H1 (cell line): ENCODE data around the gene ADAMTS6. TPM values are rescaled to one million over a fixed set of nuclear protein-coding genes. Genes with fewer than 3 reads are reported as not detected.

Experiments used
- GTF2F1 ChIP-seq: IDR thresholded peaks from 2 replicates; pipeline ENCODE4 v1.6.1; 2012; ENCODE audit warnings: low read depth, low read length, improper control_type of control experiment, borderline replicate concordance
- JUN ChIP-seq: IDR thresholded peaks from 2 replicates; pipeline ENCODE4 v1.6.1; 2011; ENCODE audit warnings: low read depth, mild to moderate bottlenecking, improper control_type of control experiment, low read length
- KDM4A ChIP-seq: IDR thresholded peaks from one replicate; pipeline ENCODE4 v1.7.1; 2012; ENCODE audit warnings: low read depth, mild to moderate bottlenecking, moderate library complexity, low read length, inconsistent platforms; ENCODE audit not compliant: severe bottlenecking
- TAF1 ChIP-seq: IDR thresholded peaks from 2 replicates; pipeline ENCODE4 v1.6.1; 2011; ENCODE audit warnings: mild to moderate bottlenecking, low read depth, low read length
- ZNF274 ChIP-seq: IDR thresholded peaks from 2 replicates; pipeline ENCODE4 v1.7.0; 2012; ENCODE audit warnings: low read length, borderline replicate concordance; ENCODE audit errors: extremely low read depth
- polyA plus RNA-seq, 7 experiments: library from polyadenylated mRNA; depleted of rRNA in 3 of 7; stranded (reverse) in 5 of 7; unstranded in 2 of 7; fragments of >200 nt in 5 of 7; fragments of 200-250 nt in 2 of 7; gene quantifications; 1 replicate in 5 of 7; 2 replicates in 1 of 7; 4 replicates in 1 of 7; pipeline versions ENCODE4 v1.2.1 to v1.2.3, GENCODE V29; 2011 to 2013; ENCODE audit warnings: missing spikeins in 2 of 7, mixed read lengths in 2 of 7
- total RNA-seq: library from RNA; stranded (reverse); fragmentation: NEBNext Ultra II Directional; extraction: Animal tissue kit (Norgen Biotek cat#: 25700); gene quantifications from 2 replicates; pipeline ENCODE4 v1.2.1, GENCODE V29; 2021
- TF ChIP-seq, protein P1 (sequence below): IDR thresholded peaks from 2 replicates; pipeline ENCODE4 v1.6.1; 2011; ENCODE audit warnings: low read length, improper control_type of control experiment

ADAMTS6 gene
- total and polyA plus RNA-seq, 2 of the 8 experiments (the other 6 are each of a cell fraction or from before 2014, with no cell fraction given): 0.74 to 2.4 TPM

DNA sequence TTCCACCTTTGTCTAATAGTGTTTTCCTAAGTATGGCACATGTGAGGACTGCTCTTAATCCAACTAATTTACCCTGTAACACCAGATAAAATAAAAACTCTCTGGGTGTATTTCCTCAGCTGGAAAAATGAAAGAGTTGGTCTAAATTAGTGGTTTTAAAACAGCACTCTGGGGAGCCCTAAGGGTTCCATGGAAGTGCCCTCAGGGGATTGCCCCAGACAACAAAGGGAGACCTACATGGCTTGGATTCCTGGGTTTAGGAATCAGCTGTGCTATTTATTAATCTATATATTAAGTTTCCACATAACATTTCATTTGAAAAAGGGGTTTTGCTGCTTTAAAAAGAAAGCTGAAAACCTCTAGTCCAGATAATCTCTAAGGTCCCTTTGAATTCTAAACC lies 20.2 kb downstream of the ADAMTS6 start (continued):
- TF ChIP-seq GTF2F1 (no peak), ZNF274 (no peak), TAF1 (no peak), JUN (no peak), KDM4A (no peak)
- TF ChIP-seq, protein P1, sequence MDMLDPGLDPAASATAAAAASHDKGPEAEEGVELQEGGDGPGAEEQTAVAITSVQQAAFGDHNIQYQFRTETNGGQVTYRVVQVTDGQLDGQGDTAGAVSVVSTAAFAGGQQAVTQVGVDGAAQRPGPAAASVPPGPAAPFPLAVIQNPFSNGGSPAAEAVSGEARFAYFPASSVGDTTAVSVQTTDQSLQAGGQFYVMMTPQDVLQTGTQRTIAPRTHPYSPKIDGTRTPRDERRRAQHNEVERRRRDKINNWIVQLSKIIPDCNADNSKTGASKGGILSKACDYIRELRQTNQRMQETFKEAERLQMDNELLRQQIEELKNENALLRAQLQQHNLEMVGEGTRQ: no peak
- TF ChIP-seq, all 59 proteins: peak for 0
